ENCODE results near the gene COX4I1.

The COX4I1 gene

GRCh38 chr16:85768199-85768598, 31.3 kb upstream of the COX4I1 start:
- DNase-seq: no peak

GRCh38 chr16:85770741-85771140, 28.8 kb upstream of the COX4I1 start:
- no peak for DNase-seq

DNA sequence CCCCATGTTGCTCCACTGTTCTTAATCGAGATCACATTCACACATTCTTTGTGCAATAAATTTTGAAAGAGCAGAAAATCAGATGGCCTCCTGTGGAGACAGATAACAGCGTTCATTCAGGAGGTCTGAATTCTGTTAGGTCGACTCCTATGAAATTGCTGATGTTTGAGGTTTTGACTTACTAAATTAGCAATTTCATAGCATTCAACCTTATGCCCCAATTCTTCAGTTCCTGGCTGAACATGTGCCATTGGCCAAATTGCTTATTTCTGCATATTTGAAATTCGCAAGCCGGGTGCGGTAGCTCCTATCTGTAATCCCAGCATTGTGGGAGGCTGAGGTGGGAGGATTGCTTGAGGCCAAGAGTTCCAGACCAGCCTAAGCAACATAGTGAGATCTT, 26.5 kb upstream of the COX4I1 start:
- no peak for DNase-seq

- DNase-seq: no peak
Measured at GRCh38 chr16:85774136-85774535, 25.4 kb upstream of the COX4I1 start.

GRCh38 chr16:85774811-85775210, 24.7 kb upstream of the COX4I1 start:
- no peak for DNase-seq

DNA sequence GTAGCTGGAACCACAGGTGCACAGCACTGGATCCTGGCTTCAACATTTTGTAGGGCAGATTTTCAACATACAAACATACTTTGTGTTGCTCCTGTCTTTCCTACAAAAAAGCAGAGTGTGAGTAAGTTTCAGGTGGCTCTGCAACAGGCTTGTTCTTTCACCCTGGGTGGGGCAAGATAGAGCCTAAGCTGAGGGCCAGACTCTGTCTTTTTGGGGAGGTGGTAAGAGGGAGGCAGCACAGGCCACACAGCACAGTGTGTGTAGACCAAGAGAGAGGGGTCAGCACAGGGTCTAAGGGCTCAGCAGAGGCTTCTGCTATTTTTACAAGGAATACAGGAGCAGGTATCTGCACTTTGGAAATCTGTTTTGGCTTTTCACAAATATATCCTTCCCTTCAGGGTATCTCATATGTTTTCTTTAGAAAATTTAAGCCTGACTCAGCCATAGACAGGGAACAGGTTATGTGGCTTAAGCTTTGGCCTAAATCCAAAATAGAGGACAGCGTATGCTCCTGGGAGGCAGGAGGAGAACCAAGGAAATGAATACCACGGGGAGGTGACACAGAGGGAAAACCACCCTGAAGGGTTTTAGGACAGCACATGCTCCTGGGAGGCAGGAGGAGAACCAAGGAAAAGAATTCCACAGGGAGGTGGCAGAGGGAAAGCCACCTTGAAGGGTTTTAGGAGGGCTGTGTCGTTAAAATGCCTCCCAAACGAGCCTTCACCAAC, 21.7 kb upstream of the COX4I1 start:
- no peak for DNase-seq

DNA sequence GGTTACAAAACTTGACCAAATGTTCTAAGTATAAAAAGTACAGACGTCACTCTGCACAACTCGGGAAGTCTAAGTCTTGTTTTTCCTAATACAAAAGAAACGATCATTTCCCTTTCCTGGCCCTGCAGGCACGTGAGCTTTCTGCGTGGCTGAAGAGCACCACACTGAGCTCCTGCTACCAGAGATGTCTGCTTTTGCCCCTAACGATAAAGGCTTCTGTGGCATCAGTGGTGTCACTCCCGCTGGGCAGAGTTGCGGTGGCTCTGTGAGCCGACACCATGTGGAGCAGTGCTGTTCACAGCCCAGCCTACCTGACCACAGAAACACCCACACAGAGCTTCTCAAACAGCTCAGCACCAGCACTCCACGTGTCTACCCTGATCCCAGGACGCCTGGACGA, 20.6 kb upstream of the COX4I1 start:
- no peak for DNase-seq

- no peak for DNase-seq
Measured at GRCh38 chr16:85780281-85780680, 19.2 kb upstream of the COX4I1 start.

DNA sequence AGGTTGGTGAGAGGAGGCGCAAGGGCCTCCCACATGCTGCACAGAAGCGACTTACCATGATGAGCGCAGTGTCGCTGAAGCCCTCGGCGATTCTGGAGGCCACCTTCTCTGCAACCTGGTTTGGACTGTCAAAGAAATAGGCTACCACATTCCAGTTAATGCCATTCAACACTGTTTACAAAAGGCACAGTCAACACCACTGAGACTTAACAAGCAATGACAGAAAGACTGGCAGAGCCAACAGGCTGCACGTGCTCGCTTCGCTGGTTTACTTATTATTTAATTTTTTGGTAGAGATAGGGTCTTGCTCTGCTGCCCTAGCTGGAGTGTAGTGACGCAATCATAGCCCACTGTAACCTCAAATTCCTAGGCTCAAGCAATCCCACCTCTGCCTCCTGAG, 18.3 kb upstream of the COX4I1 start:
- DNase-seq: no peak

DNA sequence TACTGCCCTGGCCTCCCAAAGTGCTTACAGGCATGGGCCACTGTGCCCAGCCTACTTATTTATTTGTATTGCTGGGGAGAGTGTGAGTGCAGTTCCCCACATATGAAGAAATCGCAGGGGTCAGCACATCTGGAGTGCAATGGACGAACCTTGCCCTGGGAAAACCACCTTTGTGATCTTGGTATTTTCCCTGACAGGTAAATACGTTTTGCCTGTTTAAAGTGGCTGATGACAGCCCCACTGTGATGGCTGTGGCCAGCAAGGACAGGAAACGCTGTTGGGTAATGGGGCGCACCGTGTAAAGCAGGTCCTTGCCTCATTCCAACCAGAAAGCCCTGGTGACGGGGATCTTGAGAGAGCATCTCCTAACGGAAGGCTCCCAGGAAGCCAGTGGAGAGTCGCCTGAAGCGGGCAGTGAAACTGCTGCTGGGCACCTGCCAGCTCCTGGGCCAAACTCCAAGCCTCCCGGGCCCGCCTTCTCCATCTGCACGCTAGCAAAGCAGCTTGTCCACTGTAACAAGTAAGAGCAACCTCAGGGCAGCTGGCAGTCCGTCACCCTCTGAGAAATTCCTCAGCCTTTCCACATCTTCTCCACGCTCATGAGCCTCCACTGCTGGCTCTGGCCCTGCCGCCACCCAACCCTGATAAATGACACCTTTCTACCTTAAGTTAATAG, 17.7 kb upstream of the COX4I1 start:
- DNase-seq: no peak

- DNase-seq: no peak
Measured at GRCh38 chr16:85782451-85782850, 17.0 kb upstream of the COX4I1 start.

- no peak for DNase-seq
Measured at GRCh38 chr16:85783441-85783840, 16.1 kb upstream of the COX4I1 start.

DNA sequence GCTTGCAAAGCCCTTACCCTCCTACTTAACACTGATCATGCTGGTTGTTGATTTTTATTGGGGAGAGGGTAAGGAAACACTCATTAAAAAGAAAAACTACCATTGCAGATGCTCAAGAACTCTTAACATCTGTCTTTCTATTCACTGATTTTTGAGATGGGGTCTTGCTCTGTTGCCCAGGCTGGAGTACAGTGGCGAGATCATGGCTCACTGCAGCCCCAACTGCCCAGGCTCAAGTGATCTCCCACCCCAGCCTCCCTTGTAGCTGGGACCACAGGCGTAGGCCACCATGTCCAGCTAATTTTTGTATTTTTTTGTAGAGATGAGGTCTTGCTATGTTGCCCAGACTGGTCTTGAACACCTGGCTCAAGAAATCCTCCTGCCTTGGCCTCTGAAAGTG, 14.7 kb upstream of the COX4I1 start:
- no peak for DNase-seq

DNA sequence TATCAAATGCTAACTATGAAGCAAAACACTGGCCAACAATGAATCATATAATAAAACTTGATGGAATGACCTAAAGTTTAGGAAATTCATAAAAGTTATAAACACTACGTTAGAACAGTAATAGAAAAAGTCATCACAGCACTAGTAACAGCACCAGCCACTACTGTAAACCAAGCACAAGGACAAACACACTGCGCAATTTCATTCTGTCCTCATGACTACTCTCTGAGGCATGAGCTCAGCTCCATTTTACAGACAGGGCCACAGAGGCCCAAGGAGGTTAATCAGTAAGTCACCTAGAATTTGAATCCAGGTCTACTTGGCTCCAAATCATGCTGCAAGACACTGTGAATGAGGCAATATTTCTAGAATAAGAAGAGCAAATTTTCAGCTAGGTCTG, 13.6 kb upstream of the COX4I1 start:
- no peak for DNase-seq

DNA sequence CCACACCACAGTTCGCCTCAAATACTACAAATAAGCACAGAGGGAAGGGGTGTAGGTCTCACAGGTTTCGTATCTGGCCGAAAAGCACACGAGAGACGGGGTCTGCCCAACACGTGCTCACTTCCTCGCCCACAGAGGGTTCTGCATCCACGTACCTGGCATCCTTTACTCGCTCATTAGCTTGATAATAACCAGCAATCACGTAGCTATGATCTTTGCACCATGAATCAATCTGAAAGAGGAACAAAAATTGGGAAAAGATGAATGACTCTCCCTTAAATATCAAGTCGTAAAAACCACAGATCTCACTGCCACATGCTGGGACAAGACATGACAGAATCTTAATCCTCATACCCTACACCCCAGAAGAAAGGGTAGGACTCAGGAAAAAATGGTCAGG, 10.7 kb upstream of the COX4I1 start:
- DNase-seq: no peak

- no peak for DNase-seq
Measured at GRCh38 chr16:85789773-85790172, 9.7 kb upstream of the COX4I1 start.

- DNase-seq: no peak
Measured at GRCh38 chr16:85793662-85794298, 5.7 kb upstream of the COX4I1 start.

DNA sequence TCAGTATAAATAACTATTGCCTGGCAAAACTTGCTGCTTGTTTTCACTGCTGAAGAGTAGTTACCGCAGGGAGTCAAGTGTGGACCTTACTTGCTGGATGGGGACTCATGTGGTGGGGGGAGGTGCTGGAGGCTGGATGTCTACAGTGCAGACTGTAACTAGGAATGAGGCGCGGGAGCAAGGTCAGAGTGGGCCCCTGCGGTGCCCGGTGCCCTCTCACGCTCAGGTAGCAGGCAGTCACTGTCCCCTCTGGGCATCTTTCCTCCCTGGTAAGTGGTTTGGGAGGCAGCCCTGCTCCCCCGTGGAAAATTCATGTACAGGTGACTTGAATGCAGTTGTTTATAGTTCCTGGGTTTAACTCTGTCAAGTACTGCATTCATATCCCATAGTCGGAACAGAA, 4.8 kb upstream of the COX4I1 start:
- DNase-seq: no peak

GRCh38 chr16:85796152-85796551, 3.3 kb upstream of the COX4I1 start:
- no peak for DNase-seq

GRCh38 chr16:85796599-85796998, 2.9 kb upstream of the COX4I1 start:
- no peak for DNase-seq

GRCh38 chr16:85798283-85798776, 1.2 kb upstream of the COX4I1 start:
- DNase-seq: no peak

DNA sequence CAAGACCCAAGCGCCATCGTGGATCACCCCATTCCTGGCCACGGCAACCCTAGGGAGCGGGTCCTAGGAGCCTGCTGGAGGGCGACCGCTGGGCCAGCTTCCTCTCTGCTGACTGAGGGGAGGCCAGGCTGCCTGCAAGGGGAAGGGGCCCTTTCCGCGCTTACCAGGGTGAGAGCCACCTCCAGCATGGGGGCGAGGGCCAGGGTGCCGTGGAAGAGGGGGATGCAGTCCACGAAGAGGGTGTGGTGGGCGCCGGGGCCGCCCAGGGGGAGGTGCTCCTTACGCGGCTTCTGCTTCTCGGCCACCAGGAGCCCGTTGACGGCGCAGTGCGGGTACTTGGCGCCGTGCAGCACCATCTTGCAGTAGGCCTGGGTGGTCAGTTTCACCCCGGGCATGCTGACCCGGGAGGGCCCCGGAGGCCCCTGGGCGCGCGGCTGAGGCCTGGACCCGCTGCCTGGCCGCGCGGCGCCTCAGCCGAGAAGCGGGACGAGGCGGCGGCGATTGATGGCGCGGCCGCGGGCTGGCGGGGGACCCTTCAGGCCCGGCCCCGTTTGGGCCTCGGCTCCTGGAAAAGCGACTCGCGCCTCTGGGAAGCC, 496 bp upstream of the COX4I1 start:
- DNase-seq: peak; percentile 13

GRCh38 chr16:85800321-85800669, 800 bp downstream of the COX4I1 start:
- DNase-seq: no peak

GRCh38 chr16:85803570-85803969, 4.1 kb downstream of the COX4I1 start:
- DNase-seq: no peak
